GM19193 (cell line): ENCODE data around the gene RNF214.

Experiments used
- POLR2A ChIP-seq: IDR thresholded peaks from 4 replicates; pipeline ENCODE4 v1.6.1; 2011; ENCODE audit not compliant: insufficient read depth, insufficient read length; ENCODE audit errors: extremely low read depth

The RNF214 gene

DNA sequence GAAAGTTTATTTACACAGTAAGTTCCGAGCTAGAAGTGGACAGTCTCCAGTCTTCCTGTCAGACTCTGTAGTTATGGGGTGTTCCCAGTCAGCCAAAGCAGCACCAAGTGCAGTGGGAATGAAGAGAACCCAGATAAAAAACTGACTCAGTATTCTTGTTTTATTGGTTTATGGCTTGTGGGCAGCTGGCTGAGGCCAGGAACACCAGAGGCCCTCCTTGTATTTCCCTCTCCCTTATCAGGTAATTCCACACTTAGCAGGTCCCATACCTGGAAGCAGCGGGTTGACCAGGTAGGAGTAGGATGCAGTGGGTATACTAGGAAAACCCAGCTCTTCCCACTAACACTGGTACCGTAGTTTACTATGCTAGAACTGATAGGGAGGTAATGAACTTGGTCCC is 55.2 kb downstream of the RNF214 start:
- no peak for TF ChIP-seq POLR2A

GRCh38 chr11:117289795-117290194 is 57.3 kb downstream of the RNF214 start:
- no peak for TF ChIP-seq POLR2A

- no peak for TF ChIP-seq POLR2A
Measured at GRCh38 chr11:117290809-117291396, 58.4 kb downstream of the RNF214 start, which contains the start of gene BACE1-AS. BACE1-AS (plus strand) TSS chr11:117291346.

DNA sequence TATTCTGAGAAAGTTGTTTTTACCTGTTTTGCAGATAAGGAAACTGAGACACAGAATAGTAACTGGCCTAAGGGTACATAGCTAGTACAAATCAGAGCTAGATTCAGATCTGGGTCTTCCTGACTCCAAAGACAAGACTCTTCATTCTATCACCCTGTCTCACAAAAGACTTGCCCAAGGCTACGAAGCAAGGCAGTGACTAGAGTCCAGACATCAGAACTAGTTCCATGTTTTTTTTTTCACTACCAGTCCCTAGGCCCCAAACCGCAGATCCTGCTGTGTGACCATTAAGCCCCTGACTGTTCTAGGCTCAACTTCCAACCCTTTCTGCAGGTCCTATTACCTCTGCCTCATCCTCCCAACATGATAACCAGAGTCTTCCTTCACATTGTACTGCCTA is 60.1 kb downstream of the RNF214 start:
- TF ChIP-seq POLR2A: no peak

- TF ChIP-seq POLR2A: no peak
Measured at GRCh38 chr11:117295438-117296137, 63.1 kb downstream of the RNF214 start.

- TF ChIP-seq POLR2A: no peak
Measured at GRCh38 chr11:117296881-117297280, 64.4 kb downstream of the RNF214 start.

DNA sequence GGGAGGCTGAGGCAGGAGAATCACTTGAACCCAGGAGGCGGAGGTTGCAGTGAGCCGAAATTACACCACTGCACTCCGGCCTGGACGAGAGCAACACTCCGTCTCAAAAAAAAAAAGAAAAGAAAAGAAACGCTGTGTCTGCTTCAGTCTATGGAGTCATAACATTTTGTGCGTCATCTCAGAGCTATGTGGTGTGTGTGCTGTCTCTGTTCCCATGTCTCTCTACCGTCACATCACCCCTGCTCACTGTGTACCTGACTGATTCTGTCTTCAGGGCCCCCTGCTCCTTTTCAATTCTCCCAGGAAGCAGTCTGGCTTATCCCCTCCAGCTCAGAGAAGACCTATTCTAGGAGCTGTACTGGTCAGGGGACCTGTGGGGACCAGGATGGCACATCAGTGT is 65.7 kb downstream of the RNF214 start:
- no peak for TF ChIP-seq POLR2A

- no peak for TF ChIP-seq POLR2A
Measured at GRCh38 chr11:117299351-117300282, 67.1 kb downstream of the RNF214 start.

DNA sequence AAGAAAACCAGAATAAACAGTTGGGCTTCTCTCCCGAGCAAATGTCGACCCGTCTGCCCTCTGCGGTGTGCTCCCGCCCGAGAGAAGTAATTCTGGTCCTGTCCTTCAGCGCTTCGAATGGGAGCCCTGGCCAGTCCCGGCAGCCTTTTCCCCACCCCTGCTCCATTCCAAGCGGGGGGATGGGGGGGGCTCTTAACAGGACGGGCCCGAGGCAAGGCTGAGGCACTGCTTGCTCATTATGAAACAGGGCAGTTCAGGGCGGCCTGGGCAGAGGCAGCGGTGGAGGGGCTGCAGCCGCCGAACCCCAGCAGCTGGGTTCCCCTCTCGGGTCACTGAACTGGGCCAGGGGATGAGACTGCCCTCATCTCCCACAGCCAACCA is 67.8 kb downstream of the RNF214 start:
- TF ChIP-seq POLR2A: no peak

GRCh38 chr11:117300773-117301172 is 68.3 kb downstream of the RNF214 start:
- TF ChIP-seq POLR2A: no peak

DNA sequence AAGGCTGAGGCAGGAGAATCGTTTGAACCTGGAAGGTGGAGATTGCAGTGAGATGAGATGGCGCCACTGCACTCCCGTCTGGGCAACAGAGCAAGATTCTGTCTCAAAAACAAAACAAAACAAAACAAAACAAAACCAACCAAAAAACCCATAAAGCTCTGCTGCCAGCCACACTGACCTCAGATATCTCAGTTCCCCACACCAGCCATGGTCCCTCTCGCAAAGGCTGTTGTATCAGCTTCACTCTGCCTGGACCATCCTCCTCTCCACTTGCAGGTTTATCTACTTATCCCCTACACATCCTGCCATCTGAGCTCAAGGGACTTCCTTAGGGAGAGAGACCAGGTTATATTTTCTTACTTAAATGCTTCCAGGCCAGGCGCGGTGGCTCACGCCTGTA is 69.8 kb downstream of the RNF214 start:
- TF ChIP-seq POLR2A: no peak

GRCh38 chr11:117303101-117303500 is 70.6 kb downstream of the RNF214 start:
- TF ChIP-seq POLR2A: no peak

GRCh38 chr11:117303646-117304315 is 71.3 kb downstream of the RNF214 start:
- no peak for TF ChIP-seq POLR2A

DNA sequence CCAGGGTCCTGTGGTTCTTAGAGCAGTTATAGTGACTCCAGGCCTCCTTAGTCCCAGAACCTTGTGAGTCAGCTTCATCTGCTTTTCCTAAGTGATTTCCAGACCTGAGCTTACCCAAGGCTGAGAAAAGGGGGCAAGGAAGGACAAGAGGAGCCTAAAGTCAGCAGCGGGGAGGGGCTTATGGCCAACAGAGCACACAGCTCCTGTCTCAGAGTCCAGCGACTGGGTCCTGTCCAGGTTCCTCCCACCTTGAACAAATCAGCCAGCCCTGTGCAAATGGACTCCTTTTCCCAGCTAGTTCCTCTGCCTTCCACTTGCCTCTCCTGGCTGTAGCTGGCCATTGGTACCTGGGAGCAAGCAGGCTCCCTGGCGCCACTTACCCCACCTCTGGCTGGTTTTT is 72.7 kb downstream of the RNF214 start:
- no peak for TF ChIP-seq POLR2A

- TF ChIP-seq POLR2A: no peak
Measured at GRCh38 chr11:117309310-117309709, 76.8 kb downstream of the RNF214 start.
